Left renal pelvis (tissue), 4 donors: ENCODE data around the gene NDFIP2. TPM values are rescaled to one million over a fixed set of nuclear protein-coding genes. Genes with fewer than 3 reads are reported as not detected.

Experiments
- DNase-seq, 4 donors: peaks; one replicate each; pipeline ENCODE4 v3.0.0-alpha.2; 2013; ENCODE audit warnings: low read depth in 4 of 4, low spot score in 3 of 4
- polyA plus RNA-seq, 4 donors: library from polyadenylated mRNA; unstranded; fragments of 120-200 nt; gene quantifications; one replicate each; pipeline ENCODE4 v1.2.1, GENCODE V29; 2013; ENCODE audit not compliant: insufficient read length in 4 of 4

Gene NDFIP2
- polyA plus RNA-seq, 4 donors, result 43.9 to 62.6 (median 57.7) TPM

- no peak for DNase-seq
Measured at GRCh38 chr13:79492313-79492798, 11.4 kb downstream of the NDFIP2 start.

DNA sequence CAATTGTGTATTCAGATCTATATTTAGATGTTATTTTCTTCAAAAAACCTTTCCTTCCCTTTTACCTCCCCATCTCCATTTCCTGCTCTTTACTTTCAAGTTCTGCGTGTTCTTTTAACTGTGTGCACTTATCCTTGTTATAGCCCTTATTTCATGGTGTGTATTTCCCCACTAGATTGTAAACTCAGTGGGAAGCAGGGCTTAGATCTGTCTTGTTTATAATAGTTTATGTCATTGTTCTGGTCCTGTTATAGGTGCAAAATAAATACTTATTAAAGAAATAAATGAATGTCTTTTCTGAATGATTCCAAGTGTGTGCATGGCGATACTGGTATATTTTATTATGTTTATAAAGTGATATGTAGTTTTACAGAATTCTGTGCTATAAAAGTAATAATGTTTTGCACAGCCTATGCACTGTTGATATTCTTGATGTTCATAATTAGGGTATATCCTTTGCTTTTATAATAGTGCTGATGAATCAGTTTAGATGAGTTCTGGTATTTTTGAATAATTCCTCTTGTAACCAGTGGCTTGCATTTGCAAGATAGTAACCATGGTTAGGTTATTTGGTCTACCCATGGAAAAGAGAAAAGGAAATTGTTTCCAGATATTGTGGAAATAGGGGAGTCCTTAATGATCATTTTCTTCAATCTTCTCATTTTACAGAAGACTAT is 12.1 kb downstream of the NDFIP2 start:
- no peak for DNase-seq

DNA sequence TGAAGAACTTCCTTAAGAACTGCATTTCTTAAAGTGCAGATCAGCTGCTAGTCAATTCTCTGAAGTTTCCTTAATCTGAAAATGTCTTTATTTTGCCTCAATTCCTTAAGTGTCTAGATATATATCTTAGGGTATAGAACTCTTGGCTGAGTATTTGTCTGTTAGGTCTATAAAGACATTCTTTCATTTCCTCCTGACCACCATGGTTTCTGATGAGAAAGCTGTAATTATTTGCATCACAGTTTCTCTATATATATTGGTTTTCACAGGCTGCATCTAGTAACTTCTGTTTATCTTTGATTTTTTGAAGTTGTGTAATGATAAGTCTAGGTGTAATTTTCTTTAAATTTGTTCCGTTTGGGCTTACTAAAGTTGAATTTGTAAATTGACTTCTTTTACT is 15.2 kb downstream of the NDFIP2 start:
- DNase-seq, result no peak

GRCh38 chr13:79497064-79497463 is 16.1 kb downstream of the NDFIP2 start:
- no peak for DNase-seq

DNA sequence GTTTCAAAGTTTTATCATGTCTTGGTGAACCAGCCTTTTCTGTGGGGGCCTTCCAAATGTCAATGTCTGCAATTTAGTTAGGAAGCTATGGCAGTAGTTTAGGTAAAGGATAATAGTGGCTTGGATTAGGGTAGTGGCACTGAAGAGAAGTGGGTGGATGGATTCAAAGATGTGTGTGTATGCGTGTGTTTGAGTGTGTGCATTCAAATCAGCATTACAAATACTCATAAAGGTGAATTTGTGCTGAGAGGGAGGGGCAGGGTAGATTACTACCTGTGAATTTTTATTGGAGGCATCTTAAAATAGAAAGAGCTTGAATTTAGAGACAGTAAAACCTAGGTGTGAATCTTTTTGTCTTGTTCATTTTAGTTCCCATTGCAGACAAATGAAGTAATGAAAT is 16.9 kb downstream of the NDFIP2 start:
- DNase-seq, result no peak

DNA sequence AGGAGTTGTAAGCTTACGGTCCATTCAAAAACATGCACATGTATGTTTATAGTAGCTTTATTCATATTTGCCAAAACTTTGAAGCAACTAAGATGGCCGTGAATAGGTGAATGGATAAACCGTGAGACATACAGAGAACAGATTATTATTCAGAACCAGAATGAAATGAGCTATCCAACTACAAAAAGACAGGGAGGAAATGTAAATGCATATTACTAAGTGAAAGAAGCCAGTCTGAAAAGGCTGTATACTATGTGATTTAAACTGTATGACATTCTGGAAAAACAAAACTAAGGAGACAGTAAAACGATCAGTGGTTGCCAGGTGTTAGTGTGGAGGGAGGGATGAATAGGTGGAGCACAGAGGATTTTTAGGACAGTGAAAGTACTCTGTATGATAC is 19.9 kb downstream of the NDFIP2 start:
- no peak for DNase-seq

- no peak for DNase-seq
Measured at GRCh38 chr13:79501538-79502232, 20.7 kb downstream of the NDFIP2 start.

DNA sequence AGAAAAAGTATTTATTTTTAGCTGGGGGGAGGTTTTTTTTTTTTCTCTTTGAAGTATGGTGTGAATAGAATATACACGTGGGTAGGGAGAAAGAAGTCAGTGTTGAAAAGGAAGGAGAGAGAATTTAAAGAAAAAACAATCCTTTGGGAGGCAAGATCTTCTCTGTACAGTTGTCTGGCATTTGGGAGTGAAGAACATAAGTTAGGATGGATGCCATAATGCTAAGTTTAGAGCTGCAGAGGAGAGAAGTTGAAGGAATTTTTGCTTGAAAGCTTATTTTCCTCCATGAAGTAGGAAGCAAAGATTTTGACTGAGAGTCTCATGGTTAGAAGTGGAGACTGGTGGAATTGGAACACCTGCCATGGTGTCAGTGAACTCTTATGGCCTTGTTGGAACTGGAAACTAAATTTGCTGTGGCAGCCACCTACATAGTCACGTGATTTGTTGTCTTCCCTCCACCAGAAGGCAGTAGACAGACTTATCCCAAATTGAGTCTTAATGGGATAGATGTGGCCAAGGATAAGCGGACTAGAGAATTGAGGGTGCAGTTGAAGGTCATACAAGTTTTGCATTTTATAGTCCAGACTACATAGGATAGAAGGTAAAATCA is 22.0 kb downstream of the NDFIP2 start:
- no peak for DNase-seq

DNA sequence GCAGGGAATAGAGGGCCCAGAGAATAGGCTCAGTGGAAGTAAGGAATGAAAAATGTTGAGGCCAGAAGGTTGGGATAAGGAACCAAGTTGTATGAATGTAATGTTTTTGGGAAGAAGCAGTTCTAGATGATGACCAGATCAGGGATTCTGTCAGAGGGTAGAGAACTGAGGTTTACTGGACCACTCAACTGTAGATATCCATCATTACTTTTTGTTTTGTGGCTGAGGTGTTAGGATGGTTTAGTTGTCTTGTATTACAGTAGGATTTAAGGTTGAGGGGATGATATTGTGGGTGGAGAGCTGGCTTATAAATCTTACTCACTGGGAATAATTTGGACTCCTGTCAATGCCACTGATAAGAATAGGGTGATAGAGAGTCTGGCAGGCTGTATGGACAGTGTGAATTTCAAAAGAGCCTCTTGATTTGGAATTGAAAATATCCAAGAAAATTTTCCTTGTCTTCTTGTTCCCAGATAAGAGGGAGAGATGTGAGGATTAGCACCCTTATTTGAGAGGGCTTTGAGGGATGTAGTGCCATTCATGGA is 22.6 kb downstream of the NDFIP2 start:
- no peak for DNase-seq

DNA sequence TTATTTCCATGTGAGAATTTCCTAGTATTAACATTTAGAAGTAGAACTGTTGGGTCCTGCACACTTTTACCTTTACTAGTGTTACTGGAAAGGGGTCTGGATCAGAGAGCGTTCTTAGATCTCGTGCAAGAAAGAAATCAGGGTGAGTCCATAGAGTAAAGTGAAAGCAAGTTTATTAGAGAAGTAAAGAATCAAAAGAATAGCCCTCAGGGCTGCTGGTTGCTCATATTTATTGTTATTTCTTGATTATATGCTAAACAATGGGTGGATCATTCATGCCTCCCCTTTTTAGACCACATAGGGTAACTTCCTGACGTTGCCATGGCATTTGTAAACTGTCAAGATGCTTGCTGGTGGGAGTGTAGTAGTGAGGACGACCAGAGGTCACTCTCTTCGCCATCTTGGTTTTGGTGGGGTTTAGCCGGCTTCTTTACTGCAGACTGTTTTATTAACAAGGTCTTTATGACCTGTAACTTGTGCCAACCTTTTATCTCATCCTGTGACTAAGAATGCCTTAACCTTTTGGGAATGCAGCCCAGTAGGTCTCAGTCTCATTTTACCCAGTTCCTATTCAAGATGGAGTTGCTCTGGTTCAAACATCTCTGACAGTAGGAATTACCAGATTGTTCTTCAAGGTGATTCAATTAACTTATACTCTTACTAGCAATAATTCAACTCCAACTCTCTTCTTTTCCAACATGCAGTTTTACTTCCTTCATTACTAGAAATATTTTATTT is 27.4 kb downstream of the NDFIP2 start:
- DNase-seq, result no peak

GRCh38 chr13:79511611-79512010 is 30.7 kb downstream of the NDFIP2 start:
- DNase-seq, result no peak

DNA sequence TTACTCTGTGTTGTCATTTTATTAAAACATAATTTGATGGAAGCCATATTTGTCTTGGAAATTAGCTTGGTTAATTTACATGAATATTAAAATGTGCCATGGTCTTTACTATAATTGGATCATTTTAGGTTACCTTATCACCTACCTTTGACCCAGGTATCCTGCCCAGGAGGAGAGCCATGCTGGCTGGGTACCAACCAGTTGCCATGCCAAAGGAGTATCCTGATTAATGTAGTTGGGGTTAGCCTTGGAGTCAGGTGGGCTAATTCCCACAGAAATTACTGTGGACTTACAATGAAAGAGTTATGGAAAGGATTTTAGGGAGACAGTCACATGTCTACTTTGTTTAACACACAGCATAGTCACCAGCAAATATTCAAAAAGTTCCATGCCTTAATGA is 32.0 kb downstream of the NDFIP2 start:
- DNase-seq, result no peak

DNA sequence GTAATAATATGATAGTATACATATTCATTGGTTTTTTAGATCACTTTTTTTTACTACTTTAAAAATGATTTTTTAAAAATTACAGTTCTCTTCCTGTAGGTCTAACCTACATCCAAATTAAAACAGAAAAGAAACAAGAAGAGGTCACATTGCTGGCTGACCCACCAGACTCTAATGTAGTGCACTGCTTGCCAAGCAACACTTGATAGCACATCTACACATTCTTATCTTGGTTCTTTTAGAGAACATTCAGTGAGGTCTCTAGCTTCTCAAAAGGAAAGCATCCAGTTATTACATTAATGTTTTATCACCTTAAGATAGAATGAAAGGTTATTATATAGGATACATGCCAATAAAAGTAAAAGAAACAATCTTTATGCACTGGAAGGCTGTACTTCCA is 35.6 kb downstream of the NDFIP2 start:
- DNase-seq, result no peak

- no peak for DNase-seq
Measured at GRCh38 chr13:79519255-79519654, 38.3 kb downstream of the NDFIP2 start.

GRCh38 chr13:79522583-79522982 is 41.6 kb downstream of the NDFIP2 start:
- no peak for DNase-seq

- no peak for DNase-seq
Measured at GRCh38 chr13:79525064-79525857, 44.3 kb downstream of the NDFIP2 start.

GRCh38 chr13:79527698-79528097 is 46.7 kb downstream of the NDFIP2 start:
- no peak for DNase-seq

- DNase-seq, result no peak
Measured at GRCh38 chr13:79528356-79528755, 47.4 kb downstream of the NDFIP2 start.

GRCh38 chr13:79528759-79529191 is 47.8 kb downstream of the NDFIP2 start:
- no peak for DNase-seq

DNA sequence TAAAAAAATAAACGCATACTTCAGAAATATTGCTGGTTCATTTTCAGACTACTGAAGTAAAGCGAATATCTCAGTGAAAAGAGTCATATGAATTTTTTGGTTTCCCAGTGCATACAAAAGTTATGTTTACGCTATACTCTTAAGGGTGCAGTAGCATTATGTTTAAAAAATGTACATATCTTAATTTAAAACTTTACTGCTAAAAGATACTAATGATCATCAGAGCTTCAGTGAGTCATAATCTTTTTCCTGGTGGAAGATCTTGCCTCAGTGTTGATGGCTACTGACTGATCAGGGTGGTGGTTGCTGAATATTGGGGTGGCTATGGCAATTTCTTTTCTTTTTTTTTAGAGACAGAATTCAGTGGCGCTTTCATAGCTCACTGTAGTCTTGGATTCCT is 48.9 kb downstream of the NDFIP2 start:
- no peak for DNase-seq
